ENCODE measurements around the gene ZNF185.

DNA sequence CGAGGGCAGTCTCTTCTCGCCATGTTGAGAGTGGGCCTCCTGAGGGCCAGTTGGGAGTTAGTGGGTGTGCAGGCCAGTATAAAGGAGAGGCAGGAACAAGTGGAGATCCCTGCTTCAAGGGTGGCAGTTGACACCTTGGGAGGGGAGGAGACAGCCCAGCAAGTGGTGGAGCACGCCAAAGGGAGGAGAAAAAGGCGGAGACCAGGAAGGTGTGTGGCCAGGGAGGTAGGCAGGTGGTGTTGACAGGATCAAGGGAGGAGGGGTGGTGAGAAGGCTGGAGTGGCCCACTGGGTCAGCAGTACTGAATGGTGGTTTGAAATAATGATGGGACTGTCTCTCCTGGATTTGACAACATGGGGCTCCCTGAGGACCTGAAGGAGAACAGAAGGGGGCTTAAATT lies 32.6 kb downstream of the ZNF185 start:
- TF ChIP-seq RAD21 (IDR thresholded peaks at IDR 0.05 in 1 of 2, conservative IDR thresholded peaks at IDR 0.05 in 1 of 2; ENCODE audit: low read depth in 2 of 2, low read length in 2 of 2) (no peak), POLR2A (IDR thresholded peaks at IDR 0.05; ENCODE audit: control extremely low read depth in 1 of 2, low read depth in 2 of 2, low read length in 2 of 2) (no peak), CTCF (IDR thresholded peaks at IDR 0.05; ENCODE audit: control extremely low read depth in 1 of 3, insufficient read depth in 1 of 3, low read depth in 1 of 3, low read length in 3 of 3) (no peak), BCL11A (IDR thresholded peaks at IDR 0.05; ENCODE audit: low read depth in 2 of 2, low read length in 2 of 2) (no peak), PHF8 (conservative IDR thresholded peaks at IDR 0.05; ENCODE audit: low read depth, low read length) (no peak), ASH2L (IDR thresholded peaks at IDR 0.05; ENCODE audit: low read length) (no peak), CHD1 (IDR thresholded peaks at IDR 0.05; ENCODE audit: low read depth, low read length) (no peak), CHD2 (IDR thresholded peaks at IDR 0.05; ENCODE audit: low read length) (no peak), POLR2AphosphoS5 (IDR thresholded peaks at IDR 0.05; ENCODE audit: low read depth, low read length) (no peak)

Data from H1 (cell line).